Esophagus muscularis mucosa (tissue), 4 donors: Measurements from ENCODE around the gene CXCL13. TPM values are rescaled to one million over a fixed set of nuclear protein-coding genes. Genes with fewer than 3 reads are reported as not detected.
"Not testable (repeated sequence)": the region's sequence is repeated elsewhere in the genome, so short reads cannot be mapped to it uniquely, and the experiment has no call there.

ENCODE experiments used
- DNase-seq: peaks from one replicate; pipeline ENCODE4 v3.0.0-alpha.2; 2017; ENCODE audit errors: extremely low spot score
- H3K27ac ChIP-seq, 4 donors: fragments of 200-600 bp; sonication (generic); replicated peaks in 1 of 4; 1 replicate in 3 of 4; 2 replicates in 1 of 4; pipeline ENCODE4 v1.5.1; 2016 to 2019; ENCODE audit warnings: mild to moderate bottlenecking in 1 of 4
- H3K27me3 ChIP-seq, 4 donors: fragments of 200-600 bp; sonication (generic); one replicate each; pipeline versions ENCODE4 v1.5.1 to v1.6.0; 2016 to 2019
- H3K36me3 ChIP-seq, 4 donors: fragments of 200-600 bp; sonication (generic); one replicate each; pipeline ENCODE4 v1.5.1; 2016 to 2019
- H3K4me1 ChIP-seq, 4 donors: fragments of 200-600 bp; sonication (generic); one replicate each; pipeline ENCODE4 v1.5.1; 2016 to 2019
- H3K4me3 ChIP-seq, 4 donors: fragments of 200-600 bp; sonication (generic); 1 replicate in 2 of 4; 2 replicates in 2 of 4; pipeline ENCODE4 v1.5.1; 2016 to 2019; ENCODE audit warnings: mild to moderate bottlenecking in 4 of 4, moderate library complexity in 1 of 4
- H3K9me3 ChIP-seq, 4 donors: fragments of 200-600 bp; sonication (generic); 1 replicate in 3 of 4; 2 replicates in 1 of 4; pipeline ENCODE4 v1.5.1; 2016 to 2019
- EP300 ChIP-seq: sonication (generic); formaldehyde crosslinking; IDR thresholded peaks from one replicate; pipeline ENCODE4 v1.6.1; 2017; ENCODE audit warnings: antibody characterized with exemption
- POLR2A ChIP-seq: fragments of 450-650 bp; IDR thresholded peaks from one replicate; pipeline ENCODE4 v1.6.1; 2017; ENCODE audit warnings: antibody characterized with exemption, moderate library complexity, mild to moderate bottlenecking, low read depth
- POLR2AphosphoS5 ChIP-seq, 2 donors: sonication (generic); formaldehyde crosslinking; IDR thresholded peaks; one replicate each; pipeline ENCODE4 v1.6.1; 2017; ENCODE audit warnings: antibody characterized with exemption in 2 of 2
- WGBS: methylation state at CpG from one replicate; pipeline ENCODE4 v1.1.5; 2018; 5-methylcytosine and 5-hydroxymethylcytosine counted together
- intact Hi-C: fragments of 100-400 bp; cut with DNase I; formaldehyde crosslinking; loops from one replicate; pipeline ENCODE4 v1.15.1; 2023
- total RNA-seq, 4 donors: library from RNA; depleted of rRNA; stranded (reverse); fragments of >200 nt; gene quantifications; one replicate each; pipeline versions ENCODE4 v1.1.0 to v1.2.1, GENCODE V29; 2016
- TF ChIP-seq, protein P1 (sequence below), 3 experiments: fragments of 200-600 bp in 2 of 3; fragments of 450-650 bp in 1 of 3; sonication (generic) in 2 of 3; IDR thresholded peaks; one replicate each; pipeline ENCODE4 v1.5.1; 2017 to 2019; ENCODE audit warnings: antibody characterized with exemption in 3 of 3, mild to moderate bottlenecking in 2 of 3, moderate library complexity in 1 of 3

The CXCL13 gene
- total RNA-seq, 4 donors from 2014 or later, result 0.32 to 0.66 TPM; not detected in 2

DNA sequence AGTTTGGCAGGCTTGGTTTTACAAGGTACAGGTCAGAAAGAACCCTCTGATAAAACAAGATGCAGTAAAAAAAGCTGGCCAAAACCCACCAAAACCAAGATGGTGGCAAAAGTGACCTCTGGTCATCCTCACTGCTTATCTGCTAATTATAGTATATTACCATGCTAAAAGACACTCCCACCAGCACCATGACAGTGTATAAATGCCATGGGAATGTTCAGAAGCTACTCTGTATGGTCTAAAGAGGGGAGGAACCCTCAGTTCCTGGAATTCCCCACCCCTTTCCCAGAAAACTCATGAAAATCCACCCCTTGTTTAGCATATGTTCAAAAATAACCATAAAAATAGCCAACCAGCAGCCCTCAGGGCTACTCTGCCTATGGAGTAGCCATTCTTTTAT is 38.1 kb upstream of the CXCL13 start:
- intact Hi-C loops, result no loop called here
- Histone ChIP-seq H3K9me3 (peaks cover 0 to 3% (median 0%) of the 10 kb centered on the region in 4 donors), H3K27ac (no peak overlapping the region), H3K4me3 (no peak overlapping the region), H3K27me3 (no peaks in the 10 kb centered on the region), H3K36me3 (no peaks in the 10 kb centered on the region), H3K4me1 (peaks cover 0 to 26% (median 24%) of the 10 kb centered on the region in 4 donors)
- TF ChIP-seq POLR2A (no peak), EP300 (no peak), POLR2AphosphoS5 (IDR thresholded peaks at IDR 0.05) (no peak)
- TF ChIP-seq, protein P1, sequence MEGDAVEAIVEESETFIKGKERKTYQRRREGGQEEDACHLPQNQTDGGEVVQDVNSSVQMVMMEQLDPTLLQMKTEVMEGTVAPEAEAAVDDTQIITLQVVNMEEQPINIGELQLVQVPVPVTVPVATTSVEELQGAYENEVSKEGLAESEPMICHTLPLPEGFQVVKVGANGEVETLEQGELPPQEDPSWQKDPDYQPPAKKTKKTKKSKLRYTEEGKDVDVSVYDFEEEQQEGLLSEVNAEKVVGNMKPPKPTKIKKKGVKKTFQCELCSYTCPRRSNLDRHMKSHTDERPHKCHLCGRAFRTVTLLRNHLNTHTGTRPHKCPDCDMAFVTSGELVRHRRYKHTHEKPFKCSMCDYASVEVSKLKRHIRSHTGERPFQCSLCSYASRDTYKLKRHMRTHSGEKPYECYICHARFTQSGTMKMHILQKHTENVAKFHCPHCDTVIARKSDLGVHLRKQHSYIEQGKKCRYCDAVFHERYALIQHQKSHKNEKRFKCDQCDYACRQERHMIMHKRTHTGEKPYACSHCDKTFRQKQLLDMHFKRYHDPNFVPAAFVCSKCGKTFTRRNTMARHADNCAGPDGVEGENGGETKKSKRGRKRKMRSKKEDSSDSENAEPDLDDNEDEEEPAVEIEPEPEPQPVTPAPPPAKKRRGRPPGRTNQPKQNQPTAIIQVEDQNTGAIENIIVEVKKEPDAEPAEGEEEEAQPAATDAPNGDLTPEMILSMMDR (IDR thresholded peaks at IDR 0.05), result no peak
- no peak for DNase-seq

DNA sequence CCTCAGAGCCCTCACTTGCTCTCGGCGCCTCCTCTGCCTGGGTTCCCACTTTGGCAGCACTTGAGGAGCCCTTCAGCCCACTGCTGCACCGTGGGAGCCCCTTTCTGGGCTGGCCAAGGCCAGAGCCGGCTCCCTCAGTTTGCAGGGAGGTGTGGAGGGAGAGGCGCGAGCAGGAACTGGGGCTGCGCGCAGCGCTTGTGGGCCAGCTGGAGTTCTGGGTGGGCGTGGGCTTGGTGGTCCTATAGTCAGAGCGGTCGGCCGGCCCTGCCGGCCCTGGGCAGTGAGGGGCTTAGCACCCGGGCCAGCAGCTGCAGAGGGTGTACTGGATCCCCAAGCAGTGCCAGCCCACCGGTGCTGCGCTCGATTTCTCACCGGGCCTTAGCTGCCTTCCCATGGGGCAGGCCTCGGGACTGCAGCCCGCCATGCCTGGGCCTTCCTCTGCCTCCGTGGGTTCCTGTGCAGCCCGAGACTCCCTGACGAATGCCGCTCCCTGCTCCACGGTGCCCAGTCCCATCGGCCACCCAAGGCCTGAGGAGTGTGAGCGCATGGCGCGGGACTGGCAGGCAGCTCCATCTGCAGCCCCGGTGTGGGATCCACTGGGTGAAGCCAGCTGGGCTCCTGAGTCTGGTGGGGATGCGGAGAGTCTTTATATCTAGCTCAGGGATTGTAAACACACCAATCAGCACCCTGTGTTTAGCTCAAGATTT is 35.0 kb upstream of the CXCL13 start:
- WGBS, result 94% methylated on average over 9 of the region's 32 CpGs
- H3K27ac ChIP-seq, H3K36me3 ChIP-seq, H3K27me3 ChIP-seq, H3K4me1 ChIP-seq, DNase-seq, H3K9me3 ChIP-seq, intact Hi-C loops, H3K4me3 ChIP-seq: not testable (repeated sequence)

DNA sequence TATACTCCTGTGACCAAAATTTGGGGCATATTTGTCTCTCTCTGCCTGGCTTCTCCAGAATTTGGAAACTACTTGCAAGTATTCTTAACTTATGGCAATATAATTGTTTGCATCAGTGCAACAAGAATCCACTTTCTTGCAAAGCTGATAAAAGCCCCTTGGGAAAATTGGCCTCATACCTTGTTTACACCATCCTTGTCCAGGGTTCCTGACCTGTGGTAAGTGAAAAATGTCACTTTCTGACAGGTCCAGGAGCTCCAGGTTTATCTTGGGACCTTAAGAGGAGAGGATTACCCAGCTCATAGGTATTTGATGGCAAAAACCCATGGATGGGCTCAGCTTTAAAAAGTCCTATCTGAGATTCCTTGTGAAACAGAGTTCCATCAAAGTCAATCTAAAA is 29.3 kb upstream of the CXCL13 start:
- H3K4me1 ChIP-seq, result no peaks in the 10 kb centered on the region
- no peaks in the 10 kb centered on the region for H3K9me3 ChIP-seq
- intact Hi-C loops, result no loop called here
- DNase-seq, result peak; percentile 55
- H3K27ac ChIP-seq, result no peak overlapping the region
- H3K27me3 ChIP-seq, result no peaks in the 10 kb centered on the region
- TF ChIP-seq, protein P1 (IDR thresholded peaks at IDR 0.05), result no peak
- TF ChIP-seq POLR2A, result no peak
- no peak for TF ChIP-seq POLR2AphosphoS5 (IDR thresholded peaks at IDR 0.05)
- TF ChIP-seq EP300, result no peak
- no peaks in the 10 kb centered on the region for H3K36me3 ChIP-seq
- H3K4me3 ChIP-seq, result no peak overlapping the region

DNA sequence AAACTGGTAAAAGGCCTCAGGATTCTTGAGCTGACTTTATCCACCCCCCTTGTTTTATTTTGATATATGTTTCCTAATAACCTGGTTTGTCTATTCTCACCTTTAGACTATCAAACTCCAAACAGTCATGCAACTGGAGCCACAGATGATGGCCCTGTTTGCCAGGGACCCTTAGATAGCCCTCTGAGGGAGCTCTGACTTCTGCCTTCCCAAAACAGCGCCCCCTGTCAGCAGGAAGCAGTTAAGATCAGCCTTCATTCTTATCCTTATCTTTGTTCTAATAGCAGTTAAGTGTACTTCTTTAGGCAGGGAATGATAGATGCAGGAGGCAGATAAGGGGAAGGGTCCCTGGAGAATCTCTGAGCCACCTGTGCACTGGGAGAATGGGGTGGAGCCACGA is 27.5 kb upstream of the CXCL13 start:
- 55% methylated on average over 2 of the region's 2 CpGs for WGBS
- Histone ChIP-seq H3K9me3 (no peaks in the 10 kb centered on the region), H3K4me3 (no peak overlapping the region), H3K4me1 (no peaks in the 10 kb centered on the region), H3K27me3 (no peaks in the 10 kb centered on the region), H3K36me3 (no peaks in the 10 kb centered on the region), H3K27ac (no peak overlapping the region)
- no peak for TF ChIP-seq POLR2AphosphoS5 (IDR thresholded peaks at IDR 0.05)
- no peak for TF ChIP-seq EP300
- TF ChIP-seq, protein P1 (IDR thresholded peaks at IDR 0.05), result no peak
- no peak for TF ChIP-seq POLR2A
- intact Hi-C loops, result no loop called here
- no peak for DNase-seq

DNA sequence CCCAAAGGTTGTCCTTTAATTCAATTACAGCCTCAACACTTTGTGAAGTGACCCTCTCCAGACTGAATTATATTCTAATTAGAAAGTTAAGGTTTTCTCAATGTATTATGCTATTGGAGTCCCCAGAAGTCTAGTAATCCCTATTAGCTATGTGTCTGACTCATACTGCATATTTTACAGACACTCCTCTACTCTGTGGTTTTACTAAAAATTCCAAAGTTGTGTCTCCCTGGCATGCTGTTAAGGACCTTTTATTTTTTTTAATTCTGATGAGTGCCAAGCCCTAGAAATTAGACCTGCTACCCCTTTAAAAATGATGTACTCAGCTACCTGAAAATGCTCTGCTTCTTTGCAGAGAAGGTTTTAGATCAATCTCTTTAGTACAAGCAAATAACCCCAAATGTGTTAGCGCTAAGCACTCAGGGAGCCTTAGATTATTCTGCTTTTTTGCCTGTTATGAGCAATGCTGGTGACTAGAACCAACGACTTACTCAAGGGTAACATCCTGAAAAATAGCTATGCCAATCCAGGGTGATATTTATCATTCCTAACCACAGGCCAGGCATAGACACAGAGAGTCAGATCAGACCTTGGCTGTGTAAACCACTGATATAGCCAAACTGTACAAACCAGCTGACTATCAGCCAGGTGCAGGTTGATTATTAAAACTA is 26.1 kb upstream of the CXCL13 start:
- Histone ChIP-seq H3K4me1 (no peaks in the 10 kb centered on the region), H3K27ac (no peak overlapping the region), H3K36me3 (no peaks in the 10 kb centered on the region), H3K27me3 (no peaks in the 10 kb centered on the region), H3K9me3 (no peaks in the 10 kb centered on the region), H3K4me3 (no peak overlapping the region)
- TF ChIP-seq POLR2A (no peak), POLR2AphosphoS5 (IDR thresholded peaks at IDR 0.05) (no peak), EP300 (no peak)
- 76% methylated on average over 2 of the region's 2 CpGs for WGBS
- DNase-seq, result no peak
- intact Hi-C loops, result no loop called here
